ENCODE data around the gene GBX2.

DNA sequence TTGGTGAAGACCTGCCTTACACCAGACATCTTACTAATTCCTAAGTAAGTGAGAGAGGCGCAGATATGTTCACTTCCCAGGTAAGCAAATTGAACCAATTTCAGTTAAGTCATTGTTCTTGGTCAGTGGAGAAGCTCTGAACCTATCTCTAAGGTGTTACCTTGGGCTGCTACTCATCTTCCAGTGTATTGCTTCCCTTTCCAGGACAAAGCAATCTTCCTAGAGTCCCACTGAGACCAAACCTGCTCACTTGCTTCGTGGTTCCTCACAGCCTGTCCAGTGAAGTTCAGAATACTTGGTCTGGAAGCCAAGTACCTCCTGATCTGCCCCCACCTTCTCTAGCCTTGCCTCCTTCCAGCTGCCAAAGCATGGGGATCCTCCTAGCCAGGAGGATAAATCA lies 22.5 kb upstream of the GBX2 start:
- TF ChIP-seq BHLHE40 (IDR thresholded peaks at IDR 0.05; ENCODE audit: low read length) (no peak), ZNF549 (CRISPR knock-in tag; IDR thresholded peaks at IDR 0.05) (no peak), ZNF225 (CRISPR knock-in tag; IDR thresholded peaks at IDR 0.05) (no peak), TBP (CRISPR knock-in tag; IDR thresholded peaks at IDR 0.05) (no peak), CC2D1A (CRISPR knock-in tag; IDR thresholded peaks at IDR 0.05) (no peak), NR3C1 (CRISPR knock-in tag; IDR thresholded peaks at IDR 0.05) (no peak), ZBTB44 (CRISPR knock-in tag; IDR thresholded peaks at IDR 0.05) (no peak), HNF4G (IDR thresholded peaks at IDR 0.05; ENCODE audit: borderline replicate concordance, low read depth, low read length) (no peak), HNF4G (CRISPR knock-in tag; IDR thresholded peaks at IDR 0.05; ENCODE audit: borderline replicate concordance, low read depth) (no peak), RCOR2 (CRISPR knock-in tag; IDR thresholded peaks at IDR 0.05) (no peak), EZH2 (conservative IDR thresholded peaks at IDR 0.05; ENCODE audit: low read depth, low read length) (no peak)
- TF ChIP-seq, protein P1, sequence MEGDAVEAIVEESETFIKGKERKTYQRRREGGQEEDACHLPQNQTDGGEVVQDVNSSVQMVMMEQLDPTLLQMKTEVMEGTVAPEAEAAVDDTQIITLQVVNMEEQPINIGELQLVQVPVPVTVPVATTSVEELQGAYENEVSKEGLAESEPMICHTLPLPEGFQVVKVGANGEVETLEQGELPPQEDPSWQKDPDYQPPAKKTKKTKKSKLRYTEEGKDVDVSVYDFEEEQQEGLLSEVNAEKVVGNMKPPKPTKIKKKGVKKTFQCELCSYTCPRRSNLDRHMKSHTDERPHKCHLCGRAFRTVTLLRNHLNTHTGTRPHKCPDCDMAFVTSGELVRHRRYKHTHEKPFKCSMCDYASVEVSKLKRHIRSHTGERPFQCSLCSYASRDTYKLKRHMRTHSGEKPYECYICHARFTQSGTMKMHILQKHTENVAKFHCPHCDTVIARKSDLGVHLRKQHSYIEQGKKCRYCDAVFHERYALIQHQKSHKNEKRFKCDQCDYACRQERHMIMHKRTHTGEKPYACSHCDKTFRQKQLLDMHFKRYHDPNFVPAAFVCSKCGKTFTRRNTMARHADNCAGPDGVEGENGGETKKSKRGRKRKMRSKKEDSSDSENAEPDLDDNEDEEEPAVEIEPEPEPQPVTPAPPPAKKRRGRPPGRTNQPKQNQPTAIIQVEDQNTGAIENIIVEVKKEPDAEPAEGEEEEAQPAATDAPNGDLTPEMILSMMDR (CRISPR knock-in tag; IDR thresholded peaks at IDR 0.05), result no peak
